ENCODE measurements around the gene ANKRD7.
A peak's percentile ranks its signal among the peaks of the same experiment; 100 is the strongest.

ANKRD7 gene, protein sequence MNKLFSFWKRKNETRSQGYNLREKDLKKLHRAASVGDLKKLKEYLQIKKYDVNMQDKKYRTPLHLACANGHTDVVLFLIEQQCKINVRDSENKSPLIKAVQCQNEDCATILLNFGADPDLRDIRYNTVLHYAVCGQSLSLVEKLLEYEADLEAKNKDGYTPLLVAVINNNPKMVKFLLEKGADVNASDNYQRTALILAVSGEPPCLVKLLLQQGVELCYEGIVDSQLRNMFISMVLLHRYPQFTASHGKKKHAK

DNA sequence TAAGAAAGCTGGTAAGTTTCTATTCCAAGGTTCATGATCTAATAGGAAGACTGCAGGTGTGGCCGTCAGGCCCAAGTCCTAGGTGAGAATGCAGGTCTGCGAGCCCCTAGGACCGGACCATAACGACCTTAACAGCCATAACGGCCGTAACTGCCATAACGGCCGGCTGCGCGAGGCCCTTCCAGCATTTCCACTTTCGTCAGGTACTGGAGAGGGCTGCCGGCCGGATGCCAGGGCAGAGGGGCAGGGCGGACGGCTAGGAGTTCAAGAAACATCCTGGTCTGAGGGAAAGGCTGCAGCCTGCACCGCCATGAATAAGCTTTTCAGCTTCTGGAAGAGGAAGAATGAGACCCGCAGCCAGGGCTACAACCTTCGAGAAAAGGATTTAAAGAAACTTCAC is at the start of gene ANKRD7:
Gene ANKRD7, plus strand, starts transcription at position 184 of the 400 bp plus-strand sequence. Its CDS starts 127 bp downstream, at position 311.
- DNase-seq (ENCODE audit: low read depth in 2 of 3, low spot score in 2 of 3) = no peak

DNA sequence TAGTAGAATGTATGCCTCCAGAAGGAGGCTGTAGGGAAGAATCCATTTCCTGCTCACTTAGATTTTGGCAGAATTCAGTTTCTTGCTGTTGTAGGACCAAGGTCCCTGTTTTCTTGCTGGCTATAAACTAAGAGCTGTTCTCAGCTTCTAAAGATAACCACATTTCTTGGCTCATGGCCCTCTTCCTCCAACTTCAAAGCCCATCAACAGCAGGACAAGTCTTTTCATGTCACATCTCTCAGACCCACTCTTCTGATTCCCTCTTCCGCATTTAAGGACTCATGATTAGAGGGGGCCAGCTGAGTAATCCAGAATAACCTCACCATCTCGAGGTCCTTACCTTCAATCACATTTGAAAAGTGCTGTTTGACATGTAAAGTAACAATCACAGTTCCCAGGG is 48.8 kb upstream of the ANKRD7 start:
- no peak for DNase-seq (ENCODE audit: low read depth in 2 of 3, low spot score in 2 of 3)

DNA sequence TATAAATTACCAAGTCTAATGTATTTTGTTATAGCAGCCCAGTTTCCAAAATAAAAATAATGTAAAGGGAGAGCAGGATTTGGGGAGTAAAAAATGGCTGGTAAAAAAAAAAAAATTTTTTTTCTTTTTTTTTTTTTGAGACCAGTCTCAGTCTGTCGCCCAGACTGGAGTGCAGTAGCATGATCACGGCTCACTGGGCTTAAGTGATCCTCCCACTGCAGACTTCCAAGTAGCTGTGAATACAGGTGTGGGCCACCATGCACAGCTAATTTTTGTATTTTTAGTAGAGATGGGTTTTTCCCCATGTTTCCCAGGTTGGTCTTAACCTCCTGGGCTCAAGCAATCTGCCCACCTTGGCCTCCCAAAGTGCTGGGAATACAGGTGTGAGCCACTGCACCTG is 45.3 kb upstream of the ANKRD7 start:
- no peak for DNase-seq (ENCODE audit: low read depth in 2 of 3, low spot score in 2 of 3)

DNA sequence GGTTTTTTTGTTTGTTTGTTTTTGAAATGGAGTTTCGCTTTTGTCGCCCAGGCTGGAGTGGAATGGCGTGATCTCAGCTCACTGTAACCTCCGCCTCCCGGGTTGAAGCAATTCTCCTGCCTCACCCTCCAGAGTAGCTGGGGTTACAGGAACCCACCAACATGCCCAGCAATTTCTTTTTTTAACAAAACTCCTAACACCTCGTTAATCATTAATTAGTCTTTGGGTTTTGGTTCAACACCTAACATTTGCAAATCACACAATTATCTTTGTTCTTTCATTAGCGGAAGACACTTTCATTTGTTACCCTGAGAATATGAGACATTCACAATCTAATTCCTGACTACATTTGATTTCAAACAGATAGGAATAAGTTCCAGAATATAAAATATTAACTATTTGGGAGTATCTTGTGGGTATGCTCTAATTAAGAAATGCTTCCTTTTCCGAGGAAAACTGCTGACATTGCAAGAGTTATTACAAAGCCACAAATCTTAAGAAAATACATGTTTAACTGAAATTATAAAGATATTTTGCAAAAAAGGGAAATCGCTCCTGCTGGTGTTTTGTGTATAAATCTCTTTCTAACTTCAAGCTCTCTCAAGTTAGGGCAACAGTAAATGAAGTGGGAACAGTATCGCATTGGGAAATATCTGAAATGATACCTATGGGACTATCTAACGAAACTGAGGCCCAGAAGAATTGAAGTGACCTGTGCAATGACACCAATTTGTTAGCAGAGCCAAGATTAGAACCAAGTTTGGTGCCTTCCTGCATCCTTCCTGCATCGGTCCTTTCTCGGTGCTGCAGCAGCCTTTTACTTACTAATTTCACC is 41.7 kb upstream of the ANKRD7 start:
- DNase-seq (ENCODE audit: low read depth in 2 of 3, low spot score in 2 of 3) = no peak

DNA sequence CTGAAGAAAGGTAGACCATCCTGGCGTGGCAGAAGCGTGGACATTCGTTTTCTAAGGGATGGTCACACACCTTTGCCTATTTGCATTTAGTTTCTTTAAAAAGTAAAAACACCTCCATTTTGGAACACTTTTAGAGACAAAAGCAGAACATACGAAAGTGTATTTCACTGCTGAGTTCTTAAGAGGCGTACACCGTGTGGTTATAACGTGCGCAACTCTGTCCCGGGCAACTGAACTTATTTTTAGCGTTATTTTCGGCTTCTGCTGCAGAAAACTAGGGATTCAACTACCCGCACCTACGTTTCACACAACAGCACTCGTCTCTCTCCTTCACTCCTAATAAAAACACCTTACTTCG is 41.1 kb upstream of the ANKRD7 start:
- no peak for DNase-seq (ENCODE audit: low read depth in 2 of 3, low spot score in 2 of 3)

DNA sequence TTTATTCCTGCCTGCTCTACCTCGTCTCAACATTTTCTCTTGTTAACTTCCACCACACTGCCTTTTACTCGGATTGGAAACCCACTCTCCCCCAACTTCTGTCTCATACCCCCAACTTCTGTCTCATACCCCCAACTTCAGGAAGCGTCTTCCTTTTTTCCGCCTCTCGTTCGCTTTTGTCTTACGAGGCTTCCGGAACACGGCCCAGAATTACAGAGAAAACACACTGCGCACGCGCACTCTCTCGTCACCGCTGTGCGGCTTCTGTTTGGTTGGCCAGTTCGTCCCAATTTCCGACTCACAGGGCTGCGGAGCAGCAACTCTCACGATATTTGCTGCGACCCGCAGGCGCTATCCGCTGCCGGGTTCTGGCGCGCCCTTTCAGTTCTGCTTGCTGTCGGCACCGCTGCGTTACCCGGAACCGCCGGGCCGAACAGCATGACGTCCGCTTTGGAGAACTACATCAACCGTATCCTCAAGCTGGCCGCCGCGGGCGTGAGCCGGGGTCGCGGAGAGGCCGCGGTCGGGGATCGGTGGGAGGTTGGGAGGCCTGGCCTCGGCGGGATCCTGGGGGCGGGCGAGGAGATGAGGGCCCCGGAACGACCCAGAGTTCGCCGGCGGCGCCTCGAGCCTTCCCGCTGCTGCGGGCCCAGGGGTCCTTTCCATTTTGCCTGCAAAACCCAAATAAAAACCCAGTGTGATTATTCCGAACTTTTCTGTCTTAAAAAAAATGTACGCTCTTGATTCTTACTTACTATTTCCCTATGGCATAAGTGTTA is 40.5 kb upstream of the ANKRD7 start, which contains the start of gene LSM8:
Gene LSM8, plus strand, starts transcription at position 379 of the 779 bp plus-strand sequence. Its CDS starts 60 bp downstream, at position 439.
- peak; percentile 75 to 94 (median 93) for DNase-seq (ENCODE audit: low read depth in 2 of 3, low spot score in 2 of 3)

DNA sequence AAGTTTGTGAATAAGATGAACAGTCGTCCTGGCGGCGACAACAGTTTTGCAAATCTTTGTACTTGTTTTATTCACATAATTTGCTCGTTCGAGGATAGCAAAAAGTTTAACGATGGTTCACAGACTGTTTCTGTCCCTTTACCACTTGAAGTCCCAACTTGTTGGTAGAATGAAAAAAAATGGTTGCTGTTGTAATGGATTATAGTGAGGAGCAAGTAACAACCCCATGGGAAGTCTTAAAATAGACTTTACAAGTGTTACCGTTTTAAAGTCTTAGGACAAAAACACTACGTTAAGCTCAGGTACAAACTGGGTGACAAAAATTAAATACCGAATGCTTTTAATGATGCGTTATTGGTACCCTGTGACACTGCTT is 40.0 kb upstream of the ANKRD7 start:
- no peak for DNase-seq (ENCODE audit: low read depth in 2 of 3, low spot score in 2 of 3)

DNA sequence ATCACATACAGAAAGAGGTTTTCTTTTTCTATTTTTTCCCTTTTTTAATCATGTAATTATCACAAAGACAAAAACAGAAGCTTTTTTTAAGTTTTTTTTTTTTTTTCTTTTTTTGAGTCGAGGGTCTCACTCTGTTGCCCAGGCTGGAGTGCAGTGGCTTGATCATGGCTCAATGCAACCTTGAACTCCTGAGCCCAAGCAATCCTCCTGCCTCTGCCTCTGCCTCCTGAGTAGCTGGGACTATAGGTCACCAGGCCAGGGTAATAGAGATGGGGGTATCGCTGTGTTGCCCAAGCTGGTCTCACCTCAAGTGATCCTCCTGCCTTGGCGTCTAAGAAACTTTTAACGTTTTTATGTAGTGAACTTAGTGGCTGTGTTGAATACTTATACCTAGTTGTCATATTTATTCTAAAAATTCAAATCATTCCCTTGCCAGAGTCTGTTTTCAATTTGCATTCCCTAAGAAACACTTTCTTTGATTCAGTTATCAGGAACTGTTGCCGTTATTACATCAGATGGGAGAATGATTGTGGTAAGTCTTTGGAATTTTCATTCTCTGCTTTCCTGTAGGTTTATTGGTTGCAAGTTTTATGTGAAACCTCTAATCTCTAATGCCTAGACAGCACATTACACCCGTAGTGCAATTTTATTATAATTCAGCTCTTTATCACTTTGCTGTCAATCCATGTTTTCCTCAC is 39.2 kb upstream of the ANKRD7 start:
- DNase-seq (ENCODE audit: low read depth in 2 of 3, low spot score in 2 of 3) = no peak

DNA sequence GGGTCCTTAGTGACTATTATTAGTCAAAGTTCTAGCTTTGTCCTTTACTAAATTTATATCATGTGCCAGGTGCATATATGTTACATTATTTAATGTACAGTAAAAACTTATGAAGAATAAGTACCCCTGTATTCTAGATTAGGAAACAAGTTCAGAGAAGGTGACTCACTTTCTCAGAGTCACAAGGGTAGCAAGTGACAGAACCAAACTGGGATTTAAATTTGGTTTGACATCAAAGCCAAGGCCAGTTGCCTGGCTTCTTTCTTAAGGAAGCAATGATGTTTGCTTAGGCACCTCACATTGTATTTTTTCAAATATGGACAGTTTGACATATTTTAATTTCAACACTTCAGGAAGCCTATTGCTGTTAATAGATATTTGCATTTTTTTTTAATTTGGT is 38.0 kb upstream of the ANKRD7 start:
- DNase-seq (ENCODE audit: low read depth in 2 of 3, low spot score in 2 of 3) = no peak

DNA sequence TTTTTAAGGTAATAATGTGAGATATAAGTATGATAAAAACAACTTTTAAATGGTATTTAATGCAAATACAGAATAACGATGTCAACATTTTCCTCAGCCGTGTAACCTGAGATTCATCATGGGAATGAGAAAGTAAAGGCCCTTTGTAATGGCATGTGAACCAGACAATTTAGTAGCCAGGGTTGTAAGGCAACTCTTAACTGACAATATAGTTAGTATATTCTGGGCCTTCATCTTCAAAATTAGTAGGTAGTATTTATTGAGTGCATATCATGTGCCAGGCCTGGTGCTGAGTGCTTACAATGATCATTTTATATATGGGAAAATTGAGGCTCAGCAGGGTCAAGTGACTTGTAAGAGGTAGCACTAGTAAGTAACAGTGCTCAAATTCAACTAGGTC is 29.9 kb upstream of the ANKRD7 start:
- no peak for DNase-seq (ENCODE audit: low read depth in 2 of 3, low spot score in 2 of 3)

DNA sequence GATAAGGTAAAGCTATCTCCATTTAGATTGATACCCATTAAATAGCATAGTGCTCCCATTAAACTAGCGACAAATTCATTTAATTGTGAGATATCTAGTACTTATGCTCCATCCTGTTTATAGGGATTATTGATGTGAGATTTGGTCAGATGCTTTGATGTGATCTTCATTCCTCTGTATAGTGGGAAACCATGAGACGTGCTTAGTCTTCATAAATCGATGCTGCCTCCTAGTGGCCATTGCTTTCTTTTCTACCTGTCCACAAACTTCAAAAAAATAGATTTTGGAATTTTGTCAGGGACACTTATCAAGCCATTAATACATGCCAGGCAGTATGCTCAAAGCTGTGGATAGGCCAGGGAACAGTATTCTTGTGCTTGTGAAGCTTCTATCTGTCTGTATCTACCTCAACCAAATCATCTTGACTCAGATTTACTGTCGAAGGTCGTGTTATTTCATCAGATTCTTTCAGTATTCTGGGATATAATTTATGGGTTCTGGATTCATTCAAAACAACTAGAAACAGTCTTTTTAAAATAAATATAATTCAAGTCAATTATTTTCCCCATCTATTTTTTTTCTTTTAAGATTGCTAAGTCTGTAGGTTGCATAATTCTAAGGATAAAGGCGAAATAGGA is 28.5 kb upstream of the ANKRD7 start:
- peak in 1 of 3 experiments; percentile 10 for DNase-seq (ENCODE audit: low read depth in 2 of 3, low spot score in 2 of 3)

DNA sequence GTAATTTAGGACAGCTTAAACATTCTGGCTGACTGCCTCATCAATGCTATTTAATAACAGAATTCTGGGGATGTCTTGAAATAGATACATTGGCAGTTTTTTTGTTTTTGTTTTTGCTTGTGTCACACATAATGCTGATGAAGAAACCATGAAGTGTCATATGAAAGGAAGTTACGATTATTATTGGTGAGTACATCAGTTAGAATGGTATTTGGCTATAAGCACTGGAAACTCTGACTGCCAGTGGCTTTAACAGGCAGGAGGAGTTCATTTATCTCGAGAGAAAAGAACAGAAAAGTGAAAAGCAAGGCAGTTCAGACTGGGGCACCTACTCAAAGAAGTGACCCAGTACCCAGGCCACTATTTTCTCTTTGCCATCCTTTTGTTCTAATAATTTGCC is 22.4 kb upstream of the ANKRD7 start:
- DNase-seq (ENCODE audit: low read depth in 2 of 3, low spot score in 2 of 3) = no peak

DNA sequence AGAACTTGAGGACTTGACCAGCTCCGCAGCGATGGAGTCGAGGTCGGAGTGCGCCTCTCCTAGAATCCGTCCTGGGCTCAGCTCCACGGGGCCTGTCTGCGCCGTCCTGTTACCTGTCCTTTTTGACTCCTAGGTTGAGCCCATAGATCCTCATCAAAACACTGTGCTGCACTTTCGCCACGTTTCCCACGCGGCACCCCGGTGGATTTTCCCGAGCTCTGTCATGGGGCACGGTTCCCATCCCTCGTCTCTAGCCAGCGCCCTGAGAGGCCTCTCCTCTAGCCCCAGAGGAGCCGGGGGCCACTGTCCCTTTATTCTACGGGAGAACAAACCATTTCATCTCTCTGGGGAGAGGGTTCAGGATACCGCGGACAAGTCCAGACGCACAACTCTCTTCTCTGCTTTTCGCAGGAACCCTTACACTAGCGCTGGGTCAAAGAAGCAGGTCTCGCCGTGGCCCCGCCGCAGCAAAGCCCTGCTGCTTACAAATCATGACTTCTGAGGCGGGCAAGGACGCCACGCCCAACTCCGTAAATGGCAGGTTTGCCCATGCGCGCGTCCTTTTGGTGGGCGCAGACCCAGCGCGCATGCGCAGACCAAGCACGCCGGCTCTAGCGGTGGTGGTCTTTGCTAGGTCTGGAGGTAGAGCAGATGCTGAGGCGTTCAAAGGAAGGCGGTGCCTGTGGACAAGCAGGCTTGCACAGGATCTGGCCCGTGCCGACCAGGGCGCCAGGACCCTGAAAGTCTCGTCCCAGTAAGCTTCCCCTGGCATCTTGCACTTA is 10.3 kb upstream of the ANKRD7 start:
- peak; percentile 54 to 74 (median 63) for DNase-seq (ENCODE audit: low read depth in 2 of 3, low spot score in 2 of 3)

DNA sequence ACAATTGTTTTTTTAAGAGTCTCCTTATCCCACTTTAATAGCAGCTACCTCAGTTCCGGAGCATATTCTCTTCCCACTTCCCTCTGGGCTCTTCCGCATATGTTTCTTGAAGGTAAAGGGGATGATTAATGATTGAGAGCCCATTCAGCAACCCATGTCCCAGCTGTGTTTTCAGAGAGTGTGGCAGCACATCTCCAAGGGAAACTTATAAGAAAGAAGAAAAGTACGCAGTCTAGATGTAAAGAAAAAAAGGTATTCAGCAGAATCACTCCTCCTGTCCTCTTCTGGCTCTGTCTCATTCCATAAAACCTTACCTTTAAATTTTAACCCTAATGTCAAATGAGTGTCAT is 9.7 kb upstream of the ANKRD7 start:
- no peak for DNase-seq (ENCODE audit: low read depth in 2 of 3, low spot score in 2 of 3)

DNA sequence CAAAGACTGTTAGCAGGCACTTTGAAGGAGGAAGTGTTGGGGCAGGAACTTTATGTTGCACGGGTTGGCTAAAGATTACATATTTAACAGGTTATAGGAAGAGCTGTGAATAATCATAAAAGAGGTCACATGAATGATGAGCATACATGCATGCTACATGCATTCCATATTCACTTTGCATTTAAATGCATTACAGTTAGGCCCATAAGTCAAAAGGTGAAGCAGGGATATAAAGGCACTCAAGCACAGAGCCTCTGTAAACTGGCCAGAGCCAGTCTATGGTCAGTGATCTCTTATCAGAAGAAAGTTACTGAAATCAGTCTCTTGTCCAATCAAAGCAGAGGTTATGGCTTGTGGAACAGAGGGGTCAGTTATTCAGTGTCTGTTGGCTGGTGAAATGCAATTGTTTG is 7.3 kb upstream of the ANKRD7 start:
- no peak for DNase-seq (ENCODE audit: low read depth in 2 of 3, low spot score in 2 of 3)

DNA sequence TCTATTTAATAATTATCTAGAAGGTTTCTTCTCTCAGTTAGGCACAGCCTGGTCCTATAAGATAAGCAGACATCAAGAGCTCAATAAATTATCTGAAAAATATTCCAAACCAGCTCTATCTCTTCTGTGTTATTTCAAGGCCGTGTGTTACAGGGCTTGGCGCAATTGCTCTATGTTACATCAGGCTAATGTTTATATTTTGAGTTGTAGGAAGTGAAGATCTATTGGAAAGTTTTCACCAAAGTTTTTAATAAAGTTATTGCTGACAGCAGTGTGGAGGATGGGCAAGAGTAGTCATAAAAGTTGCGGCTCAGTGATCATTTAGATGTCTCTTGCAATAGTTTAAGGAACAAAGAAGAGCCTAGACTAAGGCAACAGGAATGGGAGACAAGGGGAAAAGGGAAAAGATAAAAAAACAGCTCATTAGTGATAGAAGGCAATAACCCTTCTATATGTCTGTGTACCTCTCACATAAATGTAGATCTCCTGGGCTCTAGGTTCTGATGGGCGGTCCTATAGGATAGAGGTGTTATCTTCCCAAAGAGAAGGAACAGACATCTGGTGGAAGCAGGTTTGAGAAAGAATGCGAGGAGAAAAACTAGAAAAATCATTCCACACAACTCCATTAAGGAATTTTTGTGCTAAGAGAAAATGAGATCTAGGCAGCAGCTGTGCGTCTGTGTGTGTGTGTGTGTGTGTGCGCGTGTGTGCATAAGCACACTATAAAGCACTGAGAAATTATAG is 5.9 kb upstream of the ANKRD7 start:
- no peak for DNase-seq (ENCODE audit: low read depth in 2 of 3, low spot score in 2 of 3)

DNA sequence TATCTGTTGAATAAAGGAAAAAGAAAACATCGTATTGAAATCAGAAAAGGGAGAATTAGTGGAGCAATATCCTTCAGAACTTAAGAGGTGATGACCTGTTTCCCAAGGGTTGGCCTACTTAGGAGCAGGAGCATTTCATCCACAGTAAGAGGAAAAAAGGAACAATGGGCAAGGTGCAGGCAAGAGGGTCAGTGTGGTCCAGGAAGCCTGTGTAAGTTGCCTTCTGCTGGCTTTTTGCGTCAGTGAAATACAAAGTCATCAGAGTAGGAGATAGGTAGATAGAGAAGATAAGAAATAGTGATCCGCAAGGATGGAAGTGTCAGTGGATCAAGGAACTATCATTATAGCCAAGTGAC is 5.4 kb upstream of the ANKRD7 start:
- no peak for DNase-seq (ENCODE audit: low read depth in 2 of 3, low spot score in 2 of 3)

DNA sequence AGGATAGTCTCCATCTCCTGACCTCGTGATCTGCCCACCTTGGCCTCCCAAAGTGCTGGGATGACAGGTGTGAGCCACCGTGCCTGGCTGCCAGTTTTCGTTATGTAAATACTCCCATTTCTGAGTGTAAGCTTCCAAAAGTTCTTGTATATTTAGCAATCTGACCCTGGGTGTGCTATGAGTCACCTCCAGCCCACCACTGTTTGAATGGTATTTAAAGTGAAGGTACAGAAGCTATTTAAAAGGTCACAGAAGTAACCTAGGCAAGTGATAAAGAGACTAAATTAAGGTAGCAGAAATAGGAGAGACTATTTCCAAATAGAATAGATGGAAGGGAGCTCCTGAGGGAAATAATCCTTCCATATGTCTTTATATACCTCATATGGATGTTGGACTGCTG is 3.9 kb upstream of the ANKRD7 start:
- no peak for DNase-seq (ENCODE audit: low read depth in 2 of 3, low spot score in 2 of 3)

DNA sequence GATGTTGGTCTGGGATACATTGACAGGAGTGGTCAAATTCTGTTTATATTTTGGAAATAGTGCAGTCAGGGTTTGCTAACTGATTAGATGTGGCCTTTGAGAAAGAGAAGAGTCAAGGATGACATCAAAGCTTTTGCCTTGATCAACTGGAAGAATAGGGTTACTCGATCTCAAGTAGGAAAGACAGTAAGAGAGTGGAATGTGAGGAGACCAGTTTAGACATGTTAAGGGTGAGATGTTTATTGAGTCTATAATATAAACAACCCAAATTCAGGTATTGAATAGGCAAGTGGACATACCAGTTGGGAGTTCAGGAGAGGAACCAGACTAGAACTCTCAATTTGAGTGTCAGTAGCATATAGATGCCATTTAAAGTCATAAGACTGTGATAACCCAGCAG is 1.9 kb upstream of the ANKRD7 start:
- no peak for DNase-seq (ENCODE audit: low read depth in 2 of 3, low spot score in 2 of 3)

DNA sequence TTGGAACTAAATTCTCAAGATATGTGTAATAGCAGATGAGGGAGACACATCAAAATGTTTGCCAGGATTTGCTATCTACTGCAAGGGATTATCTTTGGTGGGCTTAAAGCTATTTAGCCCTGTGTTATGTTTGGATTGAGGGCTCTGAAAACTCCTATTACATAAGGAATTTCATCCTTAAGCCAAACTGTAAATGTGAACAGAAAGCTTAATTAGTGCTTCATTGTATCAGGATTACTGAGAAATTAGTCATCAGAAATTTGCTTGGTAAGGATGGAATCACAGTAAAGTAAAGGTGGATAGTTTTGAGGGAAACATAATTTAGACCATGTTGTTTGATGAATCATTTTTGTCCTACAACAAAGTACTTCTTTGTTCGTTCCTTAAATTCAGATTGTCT is 8.3 kb downstream of the ANKRD7 start:
- DNase-seq (ENCODE audit: low read depth in 2 of 3, low spot score in 2 of 3) = no peak

Data from activated CD8-positive, alpha-beta memory T cell treated with anti-CD3 and anti-CD28 coated beads for 48 hours (primary cell).